ENCODE data around the gene ERAL1.

GRCh38 chr17:28906276-28906675, 51.5 kb downstream of the ERAL1 start:
- TF ChIP-seq CTCF (IDR thresholded peaks at IDR 0.05) (no peak), POLR2A (IDR thresholded peaks at IDR 0.05) (no peak)
